Measurements from ENCODE around the gene TRPV5.

DNA sequence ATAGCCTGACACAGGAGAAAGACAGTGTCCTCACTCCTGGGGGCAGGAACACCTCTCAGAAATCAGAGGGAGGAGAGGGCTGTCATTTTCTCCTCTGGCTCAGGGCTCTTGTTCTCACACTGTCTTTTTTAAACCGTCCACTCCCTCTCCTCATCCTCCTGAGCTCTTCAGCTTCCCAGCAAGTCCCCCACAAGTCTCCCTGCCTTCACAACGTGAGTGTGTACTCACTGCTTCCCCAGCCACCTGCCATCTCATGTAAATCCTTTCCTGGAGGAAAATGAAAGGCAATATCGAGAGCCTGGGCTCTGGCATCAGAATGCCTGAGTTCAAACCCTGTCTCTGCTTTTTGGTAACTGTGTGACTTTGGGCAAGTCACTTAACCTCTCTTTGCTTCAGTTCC is 11.5 kb upstream of the TRPV5 start:
- no peak for TF ChIP-seq EZH2phosphoT487 (IDR thresholded peaks at IDR 0.05; ENCODE audit: borderline replicate concordance, low read depth, low read length)
- TF ChIP-seq, protein P1, sequence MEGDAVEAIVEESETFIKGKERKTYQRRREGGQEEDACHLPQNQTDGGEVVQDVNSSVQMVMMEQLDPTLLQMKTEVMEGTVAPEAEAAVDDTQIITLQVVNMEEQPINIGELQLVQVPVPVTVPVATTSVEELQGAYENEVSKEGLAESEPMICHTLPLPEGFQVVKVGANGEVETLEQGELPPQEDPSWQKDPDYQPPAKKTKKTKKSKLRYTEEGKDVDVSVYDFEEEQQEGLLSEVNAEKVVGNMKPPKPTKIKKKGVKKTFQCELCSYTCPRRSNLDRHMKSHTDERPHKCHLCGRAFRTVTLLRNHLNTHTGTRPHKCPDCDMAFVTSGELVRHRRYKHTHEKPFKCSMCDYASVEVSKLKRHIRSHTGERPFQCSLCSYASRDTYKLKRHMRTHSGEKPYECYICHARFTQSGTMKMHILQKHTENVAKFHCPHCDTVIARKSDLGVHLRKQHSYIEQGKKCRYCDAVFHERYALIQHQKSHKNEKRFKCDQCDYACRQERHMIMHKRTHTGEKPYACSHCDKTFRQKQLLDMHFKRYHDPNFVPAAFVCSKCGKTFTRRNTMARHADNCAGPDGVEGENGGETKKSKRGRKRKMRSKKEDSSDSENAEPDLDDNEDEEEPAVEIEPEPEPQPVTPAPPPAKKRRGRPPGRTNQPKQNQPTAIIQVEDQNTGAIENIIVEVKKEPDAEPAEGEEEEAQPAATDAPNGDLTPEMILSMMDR (conservative IDR thresholded peaks at IDR 0.05; ENCODE audit: low read length): no peak

Data from OCI-LY7 (cell line).